Transverse colon (tissue), 4 donors: ENCODE results near the gene DELE1.

Experiments
- CTCF ChIP-seq, 5 experiments: fragments of 200-600 bp in 3 of 5; fragments of 450-650 bp in 2 of 5; sonication (generic) in 3 of 5; IDR thresholded peaks; 1 replicate in 2 of 5; 2 replicates in 3 of 5; pipeline ENCODE4 v1.5.1; 2016 to 2017; ENCODE audit warnings: antibody characterized with exemption in 5 of 5, inconsistent platforms in 3 of 5, mild to moderate bottlenecking in 2 of 5, moderate library complexity in 1 of 5
- EP300 ChIP-seq: sonication (generic); formaldehyde crosslinking; IDR thresholded peaks from one replicate; pipeline ENCODE4 v1.6.1; 2017; ENCODE audit warnings: antibody characterized with exemption, low read depth
- POLR2A ChIP-seq: fragments of 450-650 bp; IDR thresholded peaks from one replicate; pipeline ENCODE4 v1.6.1; 2016; ENCODE audit warnings: antibody characterized with exemption, mild to moderate bottlenecking, moderate library complexity
- POLR2AphosphoS5 ChIP-seq, 3 donors: sonication (generic); formaldehyde crosslinking; IDR thresholded peaks; one replicate each; pipeline ENCODE4 v1.6.1; 2016; ENCODE audit warnings: antibody characterized with exemption in 3 of 3

GRCh38 chr5:141909212-141909611 lies 14.5 kb upstream of the DELE1 start:
- TF ChIP-seq POLR2A (no peak), EP300 (no peak), CTCF (IDR thresholded peaks at IDR 0.05) (no peak), POLR2AphosphoS5 (IDR thresholded peaks at IDR 0.05) (no peak)
